ENCODE measurements around the gene TET1. TPM values are rescaled to one million over a fixed set of nuclear protein-coding genes. Genes with fewer than 3 reads are reported as not detected.

TET1 gene
- total and polyA plus RNA-seq, 2 of the 13 experiments (the other 11 are each of a cell fraction or from before 2014, with no cell fraction given), result 6.9 to 7.3 TPM

GRCh38 chr10:68720793-68721672, 160.9 kb downstream of the TET1 start, which contains the start of gene CCAR1 (continued):
- TF ChIP-seq PRDM15 (CRISPR knock-in tag; IDR thresholded peaks at IDR 0.05), result peak; percentile 63; the same call in 1 of the 2 replicates
- TF ChIP-seq NR1H2 (CRISPR knock-in tag; IDR thresholded peaks at IDR 0.05; ENCODE audit: borderline replicate concordance, low read depth), result no peak
- no peak for TF ChIP-seq ZSCAN30 (CRISPR knock-in tag; IDR thresholded peaks at IDR 0.05)
- TF ChIP-seq HMGXB3 (CRISPR knock-in tag; IDR thresholded peaks at IDR 0.05; ENCODE audit: borderline replicate concordance), result no peak
- TF ChIP-seq ZNF367 (CRISPR knock-in tag; IDR thresholded peaks at IDR 0.05; ENCODE audit: borderline replicate concordance), result no peak
- TF ChIP-seq HDAC1 (CRISPR knock-in tag; IDR thresholded peaks at IDR 0.05), result 0 out of 2 replicates have a peak, but pooled peaks have one; percentile 24
- 0 out of 2 replicates have a peak, but pooled peaks have one; percentile 28 for TF ChIP-seq MYNN (CRISPR knock-in tag; IDR thresholded peaks at IDR 0.05; ENCODE audit: low read depth)
- TF ChIP-seq ZNF460 (CRISPR knock-in tag; IDR thresholded peaks at IDR 0.05; ENCODE audit: borderline replicate concordance), result no peak
- TF ChIP-seq MED8 (CRISPR knock-in tag; IDR thresholded peaks at IDR 0.05; ENCODE audit: insufficient replicate concordance), result peak; percentile 74
- TF ChIP-seq ZFP82 (CRISPR knock-in tag; IDR thresholded peaks at IDR 0.05; ENCODE audit: borderline replicate concordance), result no peak
- TF ChIP-seq ARHGAP35 (CRISPR knock-in tag; IDR thresholded peaks at IDR 0.05; ENCODE audit: borderline replicate concordance), result peak; percentile 17; the same call in 1 of the 2 replicates
- TF ChIP-seq NFAT5 (CRISPR knock-in tag; IDR thresholded peaks at IDR 0.05), result no peak
- TF ChIP-seq ZNF136 (CRISPR knock-in tag; IDR thresholded peaks at IDR 0.05; ENCODE audit: low read depth), result no peak

All from HepG2 (cell line).